HepG2 (cell line): Measurements from ENCODE around the gene CBLC. TPM values are rescaled to one million over a fixed set of nuclear protein-coding genes. Genes with fewer than 3 reads are reported as not detected.

Experiments used
- CBX5 ChIP-seq: sonication (generic); formaldehyde crosslinking; IDR thresholded peaks from 2 replicates; pipeline ENCODE4 v1.4.0; 2020; ENCODE audit warnings: missing genetic modification reagents, borderline replicate concordance
- DPF2 ChIP-seq: sonication (generic); formaldehyde crosslinking; IDR thresholded peaks from 2 replicates; pipeline ENCODE4 v1.4.0; 2020; ENCODE audit warnings: mild to moderate bottlenecking, low read depth, missing genetic modification reagents, borderline replicate concordance
- JARID2 ChIP-seq: sonication (generic); formaldehyde crosslinking; IDR thresholded peaks from 2 replicates; pipeline ENCODE4 v1.8.1; 2023; ENCODE audit warnings: missing genetic modification reagents, inconsistent platforms; ENCODE audit not compliant: insufficient replicate concordance
- MTA1 ChIP-seq: sonication (generic); formaldehyde crosslinking; IDR thresholded peaks from 2 replicates; pipeline ENCODE4 v1.4.0; 2020; ENCODE audit warnings: missing genetic modification reagents, mild to moderate bottlenecking, borderline replicate concordance
- NBN ChIP-seq: fragments of 450-650 bp; conservative IDR thresholded peaks from 2 replicates; pipeline ENCODE4 v1.6.1; 2017
- NPAS2 ChIP-seq: sonication (generic); formaldehyde crosslinking; IDR thresholded peaks from 2 replicates; pipeline ENCODE4 v1.8.0; 2022; ENCODE audit warnings: mild to moderate bottlenecking, missing genetic modification reagents, borderline replicate concordance
- PLSCR1 ChIP-seq: sonication (generic); formaldehyde crosslinking; IDR thresholded peaks from 2 replicates; pipeline ENCODE4 v1.5.0; 2020; ENCODE audit warnings: missing genetic modification reagents, mild to moderate bottlenecking, borderline replicate concordance
- RARA ChIP-seq: IDR thresholded peaks from 2 replicates; pipeline ENCODE4 v1.6.1; 2016; ENCODE audit warnings: missing genetic modification reagents, missing compliant biosample characterization
- SPEN ChIP-seq: sonication (generic); formaldehyde crosslinking; IDR thresholded peaks from 2 replicates; pipeline ENCODE4 v1.5.1; 2020; ENCODE audit warnings: low read depth, mild to moderate bottlenecking, missing genetic modification reagents
- TCF7L2 ChIP-seq: IDR thresholded peaks from 2 replicates; pipeline ENCODE4 v1.6.1; 2011; ENCODE audit warnings: mild to moderate bottlenecking, low read depth, low read length, moderate library complexity
- YEATS2 ChIP-seq: sonication (generic); formaldehyde crosslinking; IDR thresholded peaks from 2 replicates; pipeline ENCODE4 v1.4.0; 2020; ENCODE audit warnings: missing genetic modification reagents, borderline replicate concordance
- ZBTB7A ChIP-seq: sonication (generic); formaldehyde crosslinking; IDR thresholded peaks from 2 replicates; pipeline ENCODE4 v1.8.0; 2022; ENCODE audit warnings: mild to moderate bottlenecking, missing genetic modification reagents
- ZFYVE20 ChIP-seq: sonication (generic); formaldehyde crosslinking; IDR thresholded peaks from 2 replicates; pipeline ENCODE4 v1.8.0; 2023; ENCODE audit warnings: low read depth, mild to moderate bottlenecking, moderate library complexity, missing genetic modification reagents, borderline replicate concordance
- ZNF10 ChIP-seq: sonication (generic); formaldehyde crosslinking; IDR thresholded peaks from 2 replicates; pipeline ENCODE4 v1.4.0; 2020; ENCODE audit warnings: mild to moderate bottlenecking, low read depth, missing genetic modification reagents, borderline replicate concordance
- ZNF33B ChIP-seq: sonication (generic); formaldehyde crosslinking; IDR thresholded peaks from 2 replicates; pipeline ENCODE4 v1.5.1; 2020; ENCODE audit warnings: mild to moderate bottlenecking, missing genetic modification reagents
- ZNF510 ChIP-seq: sonication (generic); formaldehyde crosslinking; IDR thresholded peaks from 2 replicates; pipeline ENCODE4 v1.4.0; 2020; ENCODE audit warnings: low read depth, mild to moderate bottlenecking, missing genetic modification reagents
- polyA plus RNA-seq, 8 experiments: library from polyadenylated mRNA; depleted of rRNA in 3 of 8; stranded (reverse) in 7 of 8; unstranded in 1 of 8; fragments of >200 nt; fragmentation: Illumina TruSeq in 4 of 8; extraction: Trizol in 4 of 8; gene quantifications; 2 replicates each; pipeline versions ENCODE4 v1.2.1 to v1.2.3, GENCODE V29; 2011 to 2016; ENCODE audit warnings: low read depth in 4 of 8, missing spikeins in 1 of 8, mixed read lengths in 1 of 8; ENCODE audit not compliant: insufficient read depth in 1 of 8
- total RNA-seq, 5 experiments: library from RNA; depleted of rRNA; stranded (reverse); fragments of >200 nt; fragmentation: Illumina TruSeq; extraction: Trizol; gene quantifications; 2 replicates each; pipeline ENCODE4 v1.2.3, GENCODE V29; 2016; ENCODE audit warnings: low read depth in 1 of 5
- TF ChIP-seq, protein P1 (sequence below): sonication (generic); formaldehyde crosslinking; IDR thresholded peaks from 2 replicates; pipeline ENCODE4 v1.5.0; 2020; ENCODE audit warnings: mild to moderate bottlenecking, missing genetic modification reagents
- TF ChIP-seq, protein P2 (sequence below): sonication (generic); formaldehyde crosslinking; IDR thresholded peaks from 2 replicates; pipeline ENCODE4 v1.4.0; 2020; ENCODE audit warnings: low read depth, mild to moderate bottlenecking, missing genetic modification reagents
- TF ChIP-seq, protein P3 (sequence below): sonication (generic); formaldehyde crosslinking; IDR thresholded peaks from 2 replicates; pipeline ENCODE4 v1.4.0; 2020; ENCODE audit warnings: missing genetic modification reagents
- TF ChIP-seq, protein P4 (sequence below): sonication (generic); formaldehyde crosslinking; conservative IDR thresholded peaks from 2 replicates; pipeline ENCODE4 v1.4.0; 2020; ENCODE audit warnings: mild to moderate bottlenecking, missing genetic modification reagents, moderate library complexity

CBLC gene
- total and polyA plus RNA-seq, 2 of the 13 experiments (the other 11 are each of a cell fraction or from before 2014, with no cell fraction given), result 1.8 to 2.6 TPM

- TF ChIP-seq, protein P1, sequence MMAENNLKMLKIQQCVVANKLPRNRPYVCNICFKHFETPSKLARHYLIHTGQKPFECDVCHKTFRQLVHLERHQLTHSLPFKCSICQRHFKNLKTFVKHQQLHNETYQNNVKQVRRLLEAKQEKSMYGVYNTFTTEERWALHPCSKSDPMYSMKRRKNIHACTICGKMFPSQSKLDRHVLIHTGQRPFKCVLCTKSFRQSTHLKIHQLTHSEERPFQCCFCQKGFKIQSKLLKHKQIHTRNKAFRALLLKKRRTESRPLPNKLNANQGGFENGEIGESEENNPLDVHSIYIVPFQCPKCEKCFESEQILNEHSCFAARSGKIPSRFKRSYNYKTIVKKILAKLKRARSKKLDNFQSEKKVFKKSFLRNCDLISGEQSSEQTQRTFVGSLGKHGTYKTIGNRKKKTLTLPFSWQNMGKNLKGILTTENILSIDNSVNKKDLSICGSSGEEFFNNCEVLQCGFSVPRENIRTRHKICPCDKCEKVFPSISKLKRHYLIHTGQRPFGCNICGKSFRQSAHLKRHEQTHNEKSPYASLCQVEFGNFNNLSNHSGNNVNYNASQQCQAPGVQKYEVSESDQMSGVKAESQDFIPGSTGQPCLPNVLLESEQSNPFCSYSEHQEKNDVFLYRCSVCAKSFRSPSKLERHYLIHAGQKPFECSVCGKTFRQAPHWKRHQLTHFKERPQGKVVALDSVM (CRISPR knock-in tag), result peak; percentile 75; the same call in 1 of the 2 replicates
- peak; percentile 75; the same call in 1 of the 2 replicates for TF ChIP-seq CBX5 (CRISPR knock-in tag)
- TF ChIP-seq, protein P2, sequence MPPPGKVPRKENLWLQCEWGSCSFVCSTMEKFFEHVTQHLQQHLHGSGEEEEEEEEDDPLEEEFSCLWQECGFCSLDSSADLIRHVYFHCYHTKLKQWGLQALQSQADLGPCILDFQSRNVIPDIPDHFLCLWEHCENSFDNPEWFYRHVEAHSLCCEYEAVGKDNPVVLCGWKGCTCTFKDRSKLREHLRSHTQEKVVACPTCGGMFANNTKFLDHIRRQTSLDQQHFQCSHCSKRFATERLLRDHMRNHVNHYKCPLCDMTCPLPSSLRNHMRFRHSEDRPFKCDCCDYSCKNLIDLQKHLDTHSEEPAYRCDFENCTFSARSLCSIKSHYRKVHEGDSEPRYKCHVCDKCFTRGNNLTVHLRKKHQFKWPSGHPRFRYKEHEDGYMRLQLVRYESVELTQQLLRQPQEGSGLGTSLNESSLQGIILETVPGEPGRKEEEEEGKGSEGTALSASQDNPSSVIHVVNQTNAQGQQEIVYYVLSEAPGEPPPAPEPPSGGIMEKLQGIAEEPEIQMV (CRISPR knock-in tag), result 0 out of 2 replicates have a peak, but pooled peaks have one; percentile 47
- no peak for TF ChIP-seq NBN
- TF ChIP-seq YEATS2, result peak; percentile 29; the same call in 1 of the 2 replicates
- TF ChIP-seq RARA (CRISPR knock-in tag), result 0 out of 2 replicates have a peak, but pooled peaks have one; percentile 32
- TF ChIP-seq ZFYVE20 (CRISPR knock-in tag), result no peak
- TF ChIP-seq ZNF510 (CRISPR knock-in tag), result no peak
- no peak for TF ChIP-seq NPAS2 (CRISPR knock-in tag)
- peak; percentile 72; the same call in 1 of the 2 replicates for TF ChIP-seq MTA1 (CRISPR knock-in tag)
- no peak for TF ChIP-seq TCF7L2
- TF ChIP-seq, protein P3, sequence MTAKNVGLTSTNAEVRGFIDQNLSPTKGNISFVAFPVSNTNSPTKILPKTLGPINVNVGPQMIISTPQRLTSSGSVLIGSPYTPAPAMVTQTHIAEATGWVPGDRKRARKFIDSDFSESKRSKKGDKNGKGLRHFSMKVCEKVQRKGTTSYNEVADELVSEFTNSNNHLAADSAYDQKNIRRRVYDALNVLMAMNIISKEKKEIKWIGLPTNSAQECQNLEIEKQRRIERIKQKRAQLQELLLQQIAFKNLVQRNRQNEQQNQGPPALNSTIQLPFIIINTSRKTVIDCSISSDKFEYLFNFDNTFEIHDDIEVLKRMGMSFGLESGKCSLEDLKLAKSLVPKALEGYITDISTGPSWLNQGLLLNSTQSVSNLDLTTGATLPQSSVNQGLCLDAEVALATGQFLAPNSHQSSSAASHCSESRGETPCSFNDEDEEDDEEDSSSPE (CRISPR knock-in tag), result 0 out of 2 replicates have a peak, but pooled peaks have one; percentile 16
- TF ChIP-seq, protein P4, sequence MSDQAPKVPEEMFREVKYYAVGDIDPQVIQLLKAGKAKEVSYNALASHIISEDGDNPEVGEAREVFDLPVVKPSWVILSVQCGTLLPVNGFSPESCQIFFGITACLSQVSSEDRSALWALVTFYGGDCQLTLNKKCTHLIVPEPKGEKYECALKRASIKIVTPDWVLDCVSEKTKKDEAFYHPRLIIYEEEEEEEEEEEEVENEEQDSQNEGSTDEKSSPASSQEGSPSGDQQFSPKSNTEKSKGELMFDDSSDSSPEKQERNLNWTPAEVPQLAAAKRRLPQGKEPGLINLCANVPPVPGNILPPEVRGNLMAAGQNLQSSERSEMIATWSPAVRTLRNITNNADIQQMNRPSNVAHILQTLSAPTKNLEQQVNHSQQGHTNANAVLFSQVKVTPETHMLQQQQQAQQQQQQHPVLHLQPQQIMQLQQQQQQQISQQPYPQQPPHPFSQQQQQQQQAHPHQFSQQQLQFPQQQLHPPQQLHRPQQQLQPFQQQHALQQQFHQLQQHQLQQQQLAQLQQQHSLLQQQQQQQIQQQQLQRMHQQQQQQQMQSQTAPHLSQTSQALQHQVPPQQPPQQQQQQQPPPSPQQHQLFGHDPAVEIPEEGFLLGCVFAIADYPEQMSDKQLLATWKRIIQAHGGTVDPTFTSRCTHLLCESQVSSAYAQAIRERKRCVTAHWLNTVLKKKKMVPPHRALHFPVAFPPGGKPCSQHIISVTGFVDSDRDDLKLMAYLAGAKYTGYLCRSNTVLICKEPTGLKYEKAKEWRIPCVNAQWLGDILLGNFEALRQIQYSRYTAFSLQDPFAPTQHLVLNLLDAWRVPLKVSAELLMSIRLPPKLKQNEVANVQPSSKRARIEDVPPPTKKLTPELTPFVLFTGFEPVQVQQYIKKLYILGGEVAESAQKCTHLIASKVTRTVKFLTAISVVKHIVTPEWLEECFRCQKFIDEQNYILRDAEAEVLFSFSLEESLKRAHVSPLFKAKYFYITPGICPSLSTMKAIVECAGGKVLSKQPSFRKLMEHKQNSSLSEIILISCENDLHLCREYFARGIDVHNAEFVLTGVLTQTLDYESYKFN, result peak; percentile 81
- TF ChIP-seq ZNF33B (CRISPR knock-in tag), result 0 out of 2 replicates have a peak, but pooled peaks have one; percentile 48
- TF ChIP-seq SPEN (CRISPR knock-in tag), result peak; percentile 59
- 0 out of 2 replicates have a peak, but pooled peaks have one; percentile 61 for TF ChIP-seq ZBTB7A
- peak; percentile 67; the same call in 1 of the 2 replicates for TF ChIP-seq DPF2 (CRISPR knock-in tag)
- TF ChIP-seq PLSCR1 (CRISPR knock-in tag), result no peak
- no peak for TF ChIP-seq ZNF10 (CRISPR knock-in tag)
- no peak for TF ChIP-seq JARID2 (CRISPR knock-in tag)
Observed at GRCh38 chr19:44800461-44800860, 22.8 kb downstream of the CBLC start (continued).
